Diencephalon (tissue), 1 donor: Measurements from ENCODE around the gene FMR1. TPM values are rescaled to one million over a fixed set of nuclear protein-coding genes. Genes with fewer than 3 reads are reported as not detected.

Source experiments
- small RNA-seq: library from RNA; depleted of rRNA; stranded (forward); fragments of <200 nt; gene quantifications from one replicate; pipeline ENCODE3, GENCODE V24; 2014
- total RNA-seq: library from RNA; depleted of rRNA; stranded (reverse); fragments of >200 nt; gene quantifications from one replicate; pipeline ENCODE4 v1.2.3, GENCODE V29; 2014

FMR1 gene
- 75.4 TPM for total RNA-seq

DNA sequence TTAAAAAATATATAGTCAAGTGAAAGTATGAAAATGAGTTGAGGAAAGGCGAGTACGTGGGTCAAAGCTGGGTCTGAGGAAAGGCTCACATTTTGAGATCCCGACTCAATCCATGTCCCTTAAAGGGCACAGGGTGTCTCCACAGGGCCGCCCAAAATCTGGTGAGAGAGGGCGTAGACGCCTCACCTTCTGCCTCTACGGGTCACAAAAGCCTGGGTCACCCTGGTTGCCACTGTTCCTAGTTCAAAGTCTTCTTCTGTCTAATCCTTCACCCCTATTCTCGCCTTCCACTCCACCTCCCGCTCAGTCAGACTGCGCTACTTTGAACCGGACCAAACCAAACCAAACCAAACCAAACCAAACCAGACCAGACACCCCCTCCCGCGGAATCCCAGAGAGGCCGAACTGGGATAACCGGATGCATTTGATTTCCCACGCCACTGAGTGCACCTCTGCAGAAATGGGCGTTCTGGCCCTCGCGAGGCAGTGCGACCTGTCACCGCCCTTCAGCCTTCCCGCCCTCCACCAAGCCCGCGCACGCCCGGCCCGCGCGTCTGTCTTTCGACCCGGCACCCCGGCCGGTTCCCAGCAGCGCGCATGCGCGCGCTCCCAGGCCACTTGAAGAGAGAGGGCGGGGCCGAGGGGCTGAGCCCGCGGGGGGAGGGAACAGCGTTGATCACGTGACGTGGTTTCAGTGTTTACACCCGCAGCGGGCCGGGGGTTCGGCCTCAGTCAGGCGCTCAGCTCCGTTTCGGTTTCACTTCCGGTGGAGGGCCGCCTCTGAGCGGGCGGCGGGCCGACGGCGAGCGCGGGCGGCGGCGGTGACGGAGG lies at the start of gene FMR1:
FMR1 (plus strand) TSS at position 728 of the 831 bp plus-strand sequence. CDS start 261 bp downstream, outside the sequence.

DNA sequence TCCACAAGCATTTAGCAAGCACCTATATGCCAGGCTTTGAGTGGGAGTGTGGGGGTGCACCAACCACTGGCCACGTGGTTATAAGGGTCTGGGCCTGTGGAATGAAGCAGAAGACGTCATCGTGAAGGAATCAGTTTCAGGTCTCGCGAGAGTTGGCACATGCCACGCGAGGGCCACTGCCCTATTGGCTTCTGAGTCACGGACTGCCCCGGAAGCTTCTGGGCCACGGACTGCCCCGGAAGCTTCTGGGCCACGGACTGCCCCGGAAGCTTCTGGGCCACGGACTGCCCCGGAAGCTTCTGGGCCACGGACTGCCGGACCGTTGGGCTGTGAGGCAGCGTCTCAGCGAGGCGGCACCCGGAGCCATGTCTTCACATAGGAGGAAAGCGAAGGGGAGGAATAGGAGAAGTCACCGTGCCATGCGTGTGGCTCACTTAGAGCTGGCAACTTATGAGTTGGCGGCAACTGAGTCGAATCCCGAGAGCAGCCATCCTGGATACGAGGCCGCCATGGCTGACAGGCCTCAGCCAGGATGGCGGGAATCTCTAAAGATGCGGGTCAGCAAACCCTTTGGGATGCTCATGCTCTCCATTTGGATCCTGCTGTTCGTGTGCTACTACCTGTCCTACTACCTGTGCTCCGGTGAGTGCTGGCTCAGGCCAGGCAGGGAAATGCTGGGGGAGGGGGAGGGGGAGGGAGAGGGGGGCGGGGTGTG lies 69.5 kb downstream of the FMR1 start, which contains the start of gene FMR1NB:
FMR1NB (plus strand) TSS at position 300 of the 715 bp plus-strand sequence; CDS start at position 366, 66 bp downstream.

Small RNAs within 50 kb of the gene (small RNA-seq; reads per million reads assigned to genes)
- not detected for gene RF02118

Other genes starting within 250 kb of the FMR1 start
- not detected for gene FMR1NB, start 69.4 kb downstream of the FMR1 start, total RNA-seq